Measurements from ENCODE around the gene CELF6. TPM values are rescaled to one million over a fixed set of nuclear protein-coding genes. Genes with fewer than 3 reads are reported as not detected.

The CELF6 gene
- total RNA-seq, 1 donor from 2014 or later = not detected

DNA sequence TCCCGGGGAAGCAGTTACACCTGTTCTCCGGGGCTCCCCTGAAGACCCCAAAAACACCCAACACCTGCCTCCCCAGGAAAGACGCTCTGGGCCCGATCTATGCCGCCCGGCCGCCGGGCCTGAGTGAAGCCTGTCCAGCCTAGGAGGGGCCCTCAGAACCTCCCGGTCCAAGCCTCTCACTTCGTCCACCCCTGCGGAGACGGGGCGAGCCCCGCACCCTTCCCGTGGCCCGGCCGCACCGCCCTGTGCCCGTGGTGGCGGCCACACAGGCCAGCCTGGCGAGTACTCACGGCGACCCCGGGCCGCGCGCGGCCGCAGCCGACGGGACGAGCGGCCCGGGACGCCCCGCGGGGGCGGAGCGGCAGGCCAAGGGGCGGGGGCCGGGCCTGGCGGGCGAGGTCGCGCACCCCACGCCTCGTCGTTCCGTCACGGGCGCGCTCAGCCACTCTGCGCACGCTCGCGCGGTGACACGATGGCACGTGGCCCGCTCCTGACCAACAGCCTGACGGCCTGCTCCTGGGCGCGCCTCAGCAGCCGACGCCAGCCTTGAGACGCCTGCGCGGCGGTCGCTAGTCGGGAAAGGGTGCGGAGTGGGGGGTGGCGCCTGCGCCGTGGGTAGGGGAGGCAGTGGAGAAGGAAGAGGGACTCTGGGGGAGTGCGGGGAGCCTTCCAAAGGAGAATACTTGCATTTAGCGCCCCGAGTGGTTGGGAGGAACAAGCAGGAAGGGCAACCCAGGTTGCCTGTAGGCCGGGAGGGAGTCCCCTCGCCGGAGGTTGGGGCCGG, 47.6 kb downstream of the CELF6 start, which contains the start of gene PARP6:
Gene PARP6 (minus strand): TSS at position 342 of the 784 bp plus-strand sequence. CDS start 5,077 bp downstream, outside the sequence.
- DNase-seq (ENCODE audit: low read depth in 2 of 2) = peak; percentile 92 to 98

DNA sequence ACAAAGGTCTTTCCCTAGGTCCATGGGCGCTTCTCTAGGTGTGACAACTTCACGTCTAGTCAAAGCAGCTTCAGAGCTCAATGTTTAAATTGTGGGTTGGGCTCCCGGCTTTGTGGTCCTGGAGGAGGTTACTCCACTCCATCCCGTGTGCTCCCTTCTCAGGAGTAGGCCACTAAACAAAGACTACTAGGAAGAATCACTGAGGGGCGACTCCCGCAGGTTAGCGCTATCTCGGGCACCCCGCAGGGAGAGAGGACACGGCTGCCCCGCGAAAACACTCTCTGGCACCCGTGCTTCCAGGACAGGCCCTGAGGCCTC, 48.1 kb downstream of the CELF6 start:
- DNase-seq (ENCODE audit: low read depth in 2 of 2) = peak in 1 of 2 donors; percentile 9

DNA sequence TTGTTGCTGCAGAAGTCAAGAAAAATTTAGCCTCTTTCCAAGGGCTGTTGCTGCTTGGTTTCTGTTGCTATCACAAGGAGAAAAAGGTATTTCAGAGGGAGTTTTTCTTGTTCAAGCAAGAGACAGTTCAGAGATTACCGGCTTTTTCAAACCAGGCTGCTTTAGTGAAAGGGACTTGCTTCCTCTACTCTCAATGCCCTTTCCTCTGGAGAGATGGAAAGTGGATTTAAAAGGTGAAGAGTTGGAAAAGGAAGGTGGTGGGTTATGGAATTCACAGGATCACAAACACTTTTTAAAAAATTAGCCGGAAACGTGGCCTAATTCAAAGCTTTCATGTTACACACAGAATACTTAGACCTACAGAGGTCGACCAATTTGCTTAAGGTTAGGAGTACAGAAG, 48.7 kb downstream of the CELF6 start:
- no peak for DNase-seq (ENCODE audit: low read depth in 2 of 2)

DNA sequence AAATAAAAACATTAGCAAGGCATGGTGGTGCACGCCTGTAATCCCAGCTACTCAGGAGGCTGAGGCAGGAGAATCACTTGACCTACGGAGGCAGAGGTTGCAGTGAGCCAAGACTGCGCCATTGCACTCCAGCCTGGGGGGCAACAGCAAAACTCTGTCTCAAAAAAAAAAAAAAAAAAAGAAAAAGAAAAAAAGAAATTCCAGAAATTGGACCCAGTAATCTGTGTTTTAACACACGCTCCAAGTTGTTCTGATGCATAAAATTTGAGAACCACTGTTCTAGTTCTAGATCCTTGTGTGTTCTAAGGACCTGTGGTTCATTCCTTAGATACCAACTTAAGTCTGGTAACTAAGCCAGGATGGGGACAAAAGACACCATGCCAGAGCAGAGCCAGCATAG, 50.2 kb downstream of the CELF6 start:
- DNase-seq (ENCODE audit: low read depth in 2 of 2) = no peak

DNA sequence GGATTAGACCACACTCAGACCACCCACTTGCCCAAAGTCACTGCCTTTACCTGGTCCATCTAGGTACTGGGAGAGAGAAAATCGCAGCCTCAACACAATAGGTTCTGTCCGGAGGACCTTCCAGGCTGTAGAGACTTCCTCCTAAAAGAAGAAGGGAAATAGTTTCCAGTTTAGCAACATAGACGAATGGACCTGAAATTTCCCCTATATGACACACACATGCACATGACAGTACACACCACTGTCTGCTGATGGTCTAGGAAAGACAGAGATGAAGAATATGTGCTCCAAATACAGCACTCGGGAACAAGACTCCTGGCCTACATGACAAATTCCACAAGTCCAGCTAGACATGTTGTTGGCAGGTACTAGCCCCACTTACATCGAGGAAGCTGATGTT, 54.9 kb downstream of the CELF6 start:
- DNase-seq (ENCODE audit: low read depth in 2 of 2) = no peak

DNA sequence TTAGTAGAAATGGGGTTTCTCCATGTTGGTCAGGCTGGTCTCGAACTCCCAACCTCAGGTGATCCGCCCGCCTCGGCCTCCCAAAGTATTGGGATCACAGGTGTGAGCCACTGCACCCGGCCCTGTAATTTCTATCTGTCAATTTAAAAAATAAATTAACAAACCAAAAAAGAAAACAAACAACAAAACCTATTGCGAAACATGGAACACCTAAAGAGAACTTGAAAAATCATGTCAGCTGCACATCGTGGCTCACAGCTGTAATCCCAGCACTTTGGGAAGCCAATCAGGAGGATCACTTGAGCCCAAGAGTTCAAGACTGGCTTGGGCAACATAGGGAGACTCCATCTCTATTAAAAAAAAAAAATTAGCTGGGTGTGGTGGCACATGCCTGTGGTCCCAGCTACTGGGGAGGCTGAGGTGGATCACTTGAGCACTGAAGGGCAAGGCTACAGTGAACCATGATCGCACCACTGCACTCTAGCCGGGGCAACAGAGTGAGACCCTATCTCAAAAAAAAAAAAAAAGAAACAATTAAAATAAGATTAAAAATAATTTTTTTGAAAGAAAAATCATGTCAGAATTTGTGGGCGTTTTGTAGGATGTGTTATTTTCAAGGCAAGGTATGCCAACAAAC, 67.2 kb downstream of the CELF6 start:
- no peak for DNase-seq (ENCODE audit: low read depth in 2 of 2)

DNA sequence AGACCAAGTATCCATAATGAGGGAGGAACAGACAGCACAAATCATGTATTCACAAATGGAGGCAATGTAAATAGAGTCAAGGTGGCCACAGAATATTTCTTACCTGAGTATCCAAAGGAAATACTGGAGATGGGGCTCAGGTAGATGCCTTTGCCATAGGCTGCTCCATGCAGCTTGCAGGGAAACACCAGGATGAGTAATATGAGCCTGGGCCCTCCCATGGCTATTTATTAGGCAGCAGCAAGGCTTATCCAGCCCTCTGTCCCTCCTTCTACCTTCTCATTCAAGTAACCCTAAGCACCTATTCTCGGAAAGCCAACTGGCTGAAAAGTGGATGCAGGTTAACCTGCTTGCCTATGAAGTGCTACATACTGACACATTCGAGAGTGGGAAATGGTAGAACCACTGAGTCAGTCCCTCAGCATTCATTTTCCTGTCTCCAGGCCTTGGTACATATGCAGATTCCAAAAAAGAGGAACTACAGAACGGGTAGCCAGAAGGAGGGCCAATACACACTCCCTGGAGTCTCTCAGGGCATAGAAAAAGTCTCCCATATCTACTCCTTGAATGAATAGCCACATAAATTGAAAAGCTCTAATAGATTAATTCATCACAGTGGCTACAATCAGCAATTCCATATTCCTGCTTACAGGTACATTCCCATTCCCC, 70.7 kb downstream of the CELF6 start:
- DNase-seq (ENCODE audit: low read depth in 2 of 2) = no peak

DNA sequence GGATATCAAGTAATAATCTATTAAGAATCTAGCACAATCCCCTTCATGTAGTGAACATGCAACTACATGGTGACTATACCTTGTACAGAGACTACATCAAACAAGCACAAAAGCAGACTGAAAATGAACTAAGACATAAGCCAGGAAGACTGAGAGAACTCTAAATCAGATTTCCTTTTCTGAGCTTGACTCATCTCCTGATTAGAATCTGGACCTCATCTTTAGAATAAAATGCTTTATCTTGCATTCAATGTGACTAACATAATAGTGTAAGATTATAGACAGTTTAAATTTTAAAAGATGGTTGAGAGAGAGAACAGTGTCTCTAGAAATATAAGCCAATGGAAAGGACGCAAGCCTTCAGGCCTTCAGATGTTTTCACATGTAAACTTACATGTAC, 71.4 kb downstream of the CELF6 start:
- DNase-seq (ENCODE audit: low read depth in 2 of 2) = no peak

DNA sequence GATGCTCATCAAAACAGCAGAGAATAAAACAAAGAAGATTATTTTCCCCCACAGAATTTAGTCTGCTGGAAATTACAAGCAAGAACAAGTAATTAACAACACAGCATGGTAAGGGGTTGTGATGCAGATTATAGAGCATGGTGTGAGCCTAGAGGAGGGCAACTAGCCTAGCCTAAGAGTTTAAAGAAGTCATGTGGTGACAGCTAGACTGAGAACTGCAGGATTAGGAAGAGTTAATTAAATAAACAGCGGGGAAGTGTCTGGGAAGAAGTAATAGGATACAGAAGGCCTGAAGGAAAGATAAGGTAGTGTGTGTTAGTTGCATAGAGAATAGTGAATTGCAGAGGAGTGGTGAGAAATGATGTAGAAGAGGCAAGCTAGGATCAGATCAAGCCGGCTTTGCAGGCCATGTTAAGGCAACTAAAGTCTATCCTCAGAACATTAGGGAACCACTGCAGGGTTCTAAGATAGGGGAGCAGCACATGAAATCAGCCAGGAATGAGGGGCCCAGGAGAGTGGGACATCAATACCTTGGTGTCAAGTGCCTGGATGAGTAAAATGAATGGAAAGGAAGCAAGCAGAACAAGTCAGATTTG, 77.1 kb downstream of the CELF6 start:
- no peak for DNase-seq (ENCODE audit: low read depth in 2 of 2)

DNA sequence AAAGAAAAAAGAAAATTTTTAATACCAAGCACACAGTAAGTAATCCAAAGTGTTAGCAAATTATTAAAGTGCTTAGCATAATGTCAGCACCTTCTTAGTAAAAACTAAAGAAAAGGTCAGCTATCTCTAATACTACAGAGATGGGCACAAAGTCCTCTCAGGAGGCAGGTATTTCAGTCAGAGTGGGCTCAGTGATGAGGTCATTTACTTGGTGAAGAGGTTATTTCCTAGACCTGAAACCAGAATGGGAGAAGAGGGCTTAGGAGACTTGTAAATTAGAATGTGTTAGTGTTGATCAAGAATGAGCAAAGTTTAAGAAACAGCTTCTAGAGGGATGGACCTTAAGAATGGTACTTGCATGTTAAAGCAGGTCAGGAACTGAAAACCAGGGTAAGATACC, 80.3 kb downstream of the CELF6 start:
- no peak for DNase-seq (ENCODE audit: low read depth in 2 of 2)

DNA sequence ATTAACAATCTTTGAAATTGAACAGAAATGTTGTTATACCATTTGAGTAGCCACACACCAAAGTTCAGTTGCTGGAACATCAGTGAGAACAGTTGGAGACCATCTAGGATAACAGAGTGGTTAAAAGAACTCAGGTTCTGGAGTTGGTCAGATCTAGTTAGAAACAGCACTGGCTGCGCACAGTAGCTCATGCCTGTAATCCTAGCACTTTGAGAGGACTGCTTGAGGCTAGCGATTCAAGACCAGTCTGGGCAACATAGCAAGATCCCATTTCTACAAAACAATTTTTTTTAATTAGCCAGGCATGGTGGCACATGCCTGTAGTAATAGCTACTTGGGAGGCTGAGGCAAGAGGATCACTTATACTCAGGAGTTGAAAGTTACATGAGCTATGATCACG, 81.4 kb downstream of the CELF6 start:
- no peak for DNase-seq (ENCODE audit: low read depth in 2 of 2)

DNA sequence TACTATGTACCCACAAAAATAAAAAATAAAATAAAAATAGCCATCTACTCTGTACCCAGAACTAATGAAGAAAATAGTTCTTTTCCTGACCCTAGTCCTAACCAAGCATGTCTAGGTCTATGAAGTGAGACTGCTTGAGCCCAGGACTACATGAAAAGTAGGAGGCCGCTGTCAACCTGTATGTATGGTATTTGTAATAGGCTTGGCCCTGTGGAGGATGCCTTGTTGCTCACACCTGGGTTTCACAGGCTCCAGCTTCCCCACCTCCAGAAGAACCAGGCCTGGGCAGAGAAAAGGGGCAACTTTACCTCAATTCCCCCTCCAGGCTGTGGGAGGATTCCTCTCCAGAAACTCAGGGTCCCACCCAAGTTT, 82.1 kb downstream of the CELF6 start:
- no peak for DNase-seq (ENCODE audit: low read depth in 2 of 2)

DNA sequence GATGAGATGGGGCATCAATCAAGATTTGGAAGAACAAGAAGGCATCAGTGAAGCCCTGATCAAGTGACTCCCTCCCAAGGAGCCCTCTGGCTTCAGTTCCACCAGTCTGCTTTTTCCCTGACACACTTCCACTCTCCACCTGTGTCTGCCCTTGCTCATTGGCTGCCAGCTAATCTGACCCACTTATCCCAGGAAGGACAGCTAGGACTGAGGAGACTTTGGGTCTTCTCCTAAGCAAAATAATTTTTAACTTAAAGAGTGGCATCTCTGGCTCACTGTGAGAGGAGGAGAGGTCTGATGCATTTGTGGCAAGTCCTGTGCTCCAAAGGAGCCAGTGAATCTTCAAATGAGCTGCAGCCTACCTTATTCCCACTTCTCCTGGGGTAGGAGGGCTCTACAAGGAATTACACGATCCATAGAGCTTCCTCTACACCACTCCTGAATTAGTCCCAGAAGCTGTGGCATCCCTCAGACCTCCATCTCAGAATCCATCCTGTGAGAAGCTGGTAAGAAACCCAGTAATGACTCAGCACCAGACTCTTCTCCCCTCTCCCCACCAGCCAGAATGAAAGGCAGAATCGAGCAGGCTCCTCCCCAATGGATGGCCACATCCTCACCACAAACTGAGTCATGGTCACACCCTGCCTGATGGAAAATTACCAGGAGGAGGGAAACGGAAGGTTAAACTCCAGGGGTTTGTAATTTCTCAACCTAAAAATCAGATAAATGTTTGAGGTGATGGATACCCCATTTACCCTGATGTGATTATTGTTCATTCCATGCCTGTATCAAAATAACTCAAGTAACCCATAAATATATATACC, 82.7 kb downstream of the CELF6 start:
- DNase-seq (ENCODE audit: low read depth in 2 of 2) = peak in 1 of 2 donors; percentile 90

DNA sequence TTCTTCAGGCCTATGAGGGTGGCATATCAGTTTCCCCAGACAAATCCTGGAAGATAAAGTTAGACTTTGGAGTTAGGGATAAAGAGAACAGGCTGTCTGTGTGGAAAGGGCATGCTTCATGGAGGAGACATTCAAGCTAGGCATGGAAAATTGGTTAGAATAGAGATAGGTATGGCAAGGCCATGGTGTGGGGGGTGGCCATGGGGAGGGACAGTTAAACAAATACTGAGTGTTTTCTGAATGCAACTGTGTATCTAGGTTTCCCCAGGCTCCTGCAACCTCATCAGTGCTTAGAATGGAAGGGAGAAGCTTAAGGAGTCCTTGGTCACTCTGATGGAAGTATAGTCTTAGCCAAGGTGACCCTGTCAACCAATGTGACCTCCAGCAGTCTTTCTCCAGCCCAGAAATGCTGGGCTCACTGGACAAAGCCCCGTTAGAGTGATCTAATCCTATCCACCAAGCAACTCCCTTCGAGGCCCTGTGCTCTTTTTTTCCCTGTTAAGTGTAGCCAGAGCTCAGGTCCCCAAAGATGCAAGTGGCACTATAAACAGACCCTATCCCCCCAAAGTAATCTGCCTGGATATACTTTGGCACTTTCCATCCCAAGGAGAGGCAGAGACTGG, 83.5 kb downstream of the CELF6 start:
- DNase-seq (ENCODE audit: low read depth in 2 of 2) = no peak

DNA sequence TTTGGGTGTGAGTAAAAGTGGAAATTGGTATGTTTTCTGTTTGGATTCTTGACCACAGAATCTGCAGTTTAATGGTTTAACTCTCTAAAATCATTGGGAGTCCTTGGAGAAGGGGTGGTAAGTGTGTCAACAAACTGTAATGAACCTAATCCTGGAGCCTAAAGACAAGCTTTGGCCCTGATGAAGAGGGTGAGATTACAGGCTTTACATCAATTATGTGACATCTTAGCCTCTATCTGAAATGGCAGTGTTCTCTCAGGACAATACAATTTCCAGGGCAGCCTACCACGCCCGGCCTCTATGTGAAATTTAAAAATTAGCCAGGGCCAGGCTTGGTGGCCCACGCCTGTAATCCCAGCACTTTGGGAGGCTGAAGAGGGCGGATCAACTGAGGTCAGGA, 84.7 kb downstream of the CELF6 start:
- no peak for DNase-seq (ENCODE audit: low read depth in 2 of 2)

Other genes with a start within 250 kb of the CELF6 start
- 19.9 and 24.3 TPM in 2 replicates for gene MYO9A, start 202.0 kb downstream of the CELF6 start, total RNA-seq
- 1.0 and 1.4 TPM in 2 replicates for gene SENP8, start 201.8 kb downstream of the CELF6 start, total RNA-seq
- 0.13 TPM in 2 replicates for gene GRAMD2A, start 122.4 kb downstream of the CELF6 start, total RNA-seq
- 682 and 1,022 TPM in 2 replicates for gene PKM, start 89.0 kb downstream of the CELF6 start, total RNA-seq
- gene PARP6, start 47.6 kb downstream of the CELF6 start, total RNA-seq = 7.1 and 13.3 TPM in 2 replicates
- 61.4 and 136 TPM in 2 replicates for gene HEXA, start 55.9 kb upstream of the CELF6 start, total RNA-seq
- not detected in 2 replicates for gene TMEM202, start 78.1 kb upstream of the CELF6 start, total RNA-seq
- gene ARIH1, start 154.2 kb upstream of the CELF6 start, total RNA-seq = 15.4 and 36.9 TPM in 2 replicates

Data from dermis microvascular lymphatic vessel endothelial cell (primary cell).